ENCODE data around the gene NLGN1. TPM values are rescaled to one million over a fixed set of nuclear protein-coding genes. Genes with fewer than 3 reads are reported as not detected.

NLGN1 gene
- total RNA-seq, 4 donors from 2014 or later = 0.80 to 4.4 (median 1.8) TPM

- TF ChIP-seq CTCF (IDR thresholded peaks at IDR 0.05) = no peak
- no peak for TF ChIP-seq POLR2A (IDR thresholded peaks at IDR 0.05)
- no peak for DNase-seq (ENCODE audit: low spot score in 2 of 2)
- WGBS, 2 donors = 28 to 37% methylated on average over 2 of the region's 2 CpGs
These were observed 692.0 kb downstream of the NLGN1 start for GRCh38 chr3:174089592-174089991.

GRCh38 chr3:174094669-174095068, 697.1 kb downstream of the NLGN1 start:
- DNase-seq (ENCODE audit: low spot score in 2 of 2) = no peak
- TF ChIP-seq CTCF (IDR thresholded peaks at IDR 0.05) (no peak), POLR2A (IDR thresholded peaks at IDR 0.05) (no peak)
- 71 to 81% methylated on average over 2 of the region's 2 CpGs for WGBS, 2 donors
- no peak overlapping the region for H3K4me3 ChIP-seq (ENCODE audit: low read depth, poor library complexity, severe bottlenecking)
- intact Hi-C loops (cut with DNase I; ENCODE audit: low total_unique reads) = no loop called here

More at GRCh38 chr3:174089592-174089991, 692.0 kb downstream of the NLGN1 start:
- intact Hi-C loops (cut with DNase I; ENCODE audit: low total_unique reads) = no loop called here
- H3K4me3 ChIP-seq (ENCODE audit: low read depth, poor library complexity, severe bottlenecking) = no peak overlapping the region

- no peak overlapping the region for H3K4me3 ChIP-seq (ENCODE audit: low read depth, poor library complexity, severe bottlenecking)
- no peak for DNase-seq (ENCODE audit: low spot score in 2 of 2)
- TF ChIP-seq CTCF (IDR thresholded peaks at IDR 0.05) = no peak
- no peak for TF ChIP-seq POLR2A (IDR thresholded peaks at IDR 0.05)
- whole genome bisulfite sequencing, 2 donors = 72 to 86% methylated on average over 3 of the region's 3 CpGs
- intact Hi-C loops (cut with DNase I; ENCODE audit: low total_unique reads) = no loop called here
These were observed 700.1 kb downstream of the NLGN1 start for GRCh38 chr3:174097686-174098085.

- WGBS, 2 donors = 88 to 90% methylated on average over 2 of the region's 2 CpGs
- DNase-seq (ENCODE audit: low spot score in 2 of 2) = no peak
- intact Hi-C loops (cut with DNase I; ENCODE audit: low total_unique reads) = no loop called here
- TF ChIP-seq CTCF (IDR thresholded peaks at IDR 0.05) (no peak), POLR2A (IDR thresholded peaks at IDR 0.05) (no peak)
- H3K4me3 ChIP-seq (ENCODE audit: low read depth, poor library complexity, severe bottlenecking) = no peak overlapping the region
These were observed 701.2 kb downstream of the NLGN1 start for GRCh38 chr3:174098746-174099145.

GRCh38 chr3:174099724-174100123, 702.2 kb downstream of the NLGN1 start:
- TF ChIP-seq CTCF (IDR thresholded peaks at IDR 0.05) = no peak
- TF ChIP-seq POLR2A (IDR thresholded peaks at IDR 0.05) = no peak
- intact Hi-C loops (cut with DNase I; ENCODE audit: low total_unique reads) = no loop called here
- DNase-seq (ENCODE audit: low spot score in 2 of 2) = no peak
- 78 to 80% methylated on average over 5 of the region's 5 CpGs for WGBS, 2 donors
- H3K4me3 ChIP-seq (ENCODE audit: low read depth, poor library complexity, severe bottlenecking) = no peak overlapping the region

GRCh38 chr3:174100744-174101143, 703.2 kb downstream of the NLGN1 start:
- WGBS, 2 donors = 84 to 85% methylated on average over 2 of the region's 2 CpGs
- DNase-seq (ENCODE audit: low spot score in 2 of 2) = no peak
- no peak overlapping the region for H3K4me3 ChIP-seq (ENCODE audit: low read depth, poor library complexity, severe bottlenecking)
- TF ChIP-seq CTCF (IDR thresholded peaks at IDR 0.05) (no peak), POLR2A (IDR thresholded peaks at IDR 0.05) (no peak)
- intact Hi-C loops (cut with DNase I; ENCODE audit: low total_unique reads) = no loop called here

Data from lower leg skin (tissue), 4 donors.